SK-N-MC (cell line): ENCODE measurements around the gene CRIM1.

Experiments
- EZH2 ChIP-seq: fragments of 200-600 bp; sonication (generic); IDR thresholded peaks from one replicate; pipeline ENCODE4 v1.6.1; 2017; ENCODE audit warnings: antibody characterized with exemption
- FOXP2 ChIP-seq: optimal IDR thresholded peaks from 2 replicates; pipeline ENCODE3; 2011; ENCODE audit warnings: mild to moderate bottlenecking, moderate library complexity; ENCODE audit not compliant: insufficient read depth; ENCODE audit errors: extremely low read length, control extremely low read depth
- POLR2AphosphoS5 ChIP-seq: IDR thresholded peaks from 2 replicates; pipeline ENCODE4 v1.6.1; 2012; ENCODE audit warnings: mild to moderate bottlenecking, low read depth, low read length, borderline replicate concordance

GRCh38 chr2:36361396-36361795 lies 5.8 kb downstream of the CRIM1 start:
- no peak for TF ChIP-seq EZH2
- TF ChIP-seq POLR2AphosphoS5, result no peak
- TF ChIP-seq FOXP2, result no peak
